Cardiac fibroblast (primary cell): ENCODE measurements around the gene CAMK2D.
A peak's percentile ranks its signal among the peaks of the same experiment; 100 is the strongest.

ENCODE experiments used
- DNase-seq, 2 donors: peaks; one replicate each; pipeline versions ENCODE4 v3.0.0 to v3.0.0-alpha.2; 2010; ENCODE audit warnings: low read depth in 2 of 2
- H3K4me3 ChIP-seq, 2 donors: replicated peaks in 1 of 2; 1 replicate in 1 of 2; 2 replicates in 1 of 2; pipeline ENCODE4 v1.5.1; 2011; ENCODE audit warnings: low read depth in 2 of 2, low read length in 2 of 2, mild to moderate bottlenecking in 2 of 2, moderate library complexity in 1 of 2
- CTCF ChIP-seq: IDR thresholded peaks from one replicate; pipeline ENCODE4 v1.5.1; 2011; ENCODE audit warnings: low read depth, mild to moderate bottlenecking, low read length, inconsistent platforms

CAMK2D gene

GRCh38 chr4:113579360-113579759 is 182.2 kb downstream of the CAMK2D start:
- TF ChIP-seq CTCF: no peak
- DNase-seq: no peak
- H3K4me3 ChIP-seq: no peak overlapping the region

GRCh38 chr4:113576947-113577678 is 184.4 kb downstream of the CAMK2D start:
- TF ChIP-seq CTCF: no peak
- no peak for DNase-seq
- H3K4me3 ChIP-seq: no peak overlapping the region

GRCh38 chr4:113575401-113575800 is 186.1 kb downstream of the CAMK2D start:
- no peak for TF ChIP-seq CTCF
- H3K4me3 ChIP-seq: no peak overlapping the region
- peak; percentile 64 to 65 for DNase-seq

GRCh38 chr4:113574636-113575103 is 186.9 kb downstream of the CAMK2D start:
- peak; percentile 82 to 83 for DNase-seq
- H3K4me3 ChIP-seq: no peak overlapping the region
- TF ChIP-seq CTCF: no peak

- no peak overlapping the region for H3K4me3 ChIP-seq
- no peak for TF ChIP-seq CTCF
- DNase-seq: no peak
Observed at GRCh38 chr4:113572620-113573019, 188.9 kb downstream of the CAMK2D start.

- no peak for TF ChIP-seq CTCF
- H3K4me3 ChIP-seq: no peak overlapping the region
Observed at GRCh38 chr4:113566015-113566795, 195.3 kb downstream of the CAMK2D start.

More at GRCh38 chr4:113566015-113566795, 195.3 kb downstream of the CAMK2D start:
- no peak for DNase-seq
